Central memory CD8-positive, alpha-beta T cell (primary cell): Measurements from ENCODE around the gene OR6M1.

ENCODE experiments used
- ATAC-seq: fragments of 150-1000 bp; cut with Tn5 transposase; replicated peaks from 2 replicates; pipeline ENCODE4 v1.10.0; 2022; ENCODE audit warnings: mild to moderate bottlenecking, moderate FRiP score, moderate number of reproducible peaks; ENCODE audit not compliant: poor library complexity, severe bottlenecking; ENCODE audit errors: extremely low read depth
- DNase-seq, 2 donors: peaks; one replicate each; pipeline ENCODE4 v3.0.0; 2021; ENCODE audit warnings: low spot score in 2 of 2
- H3K27ac Mint-ChIP-seq: one replicate; pipeline ENCODE4 v1.8.0; 2022; ENCODE audit warnings: low read depth, mild to moderate bottlenecking, moderate library complexity, mixed read lengths
- H3K27me3 Mint-ChIP-seq: one replicate; pipeline ENCODE4 v1.8.0; 2022; ENCODE audit warnings: mixed read lengths
- H3K36me3 Mint-ChIP-seq: one replicate; pipeline ENCODE4 v1.8.0; 2022; ENCODE audit warnings: mild to moderate bottlenecking, moderate library complexity, mixed read lengths; ENCODE audit not compliant: insufficient read depth
- H3K4me1 Mint-ChIP-seq: one replicate; pipeline ENCODE4 v1.8.0; 2022; ENCODE audit warnings: mixed read lengths
- H3K4me3 Mint-ChIP-seq: one replicate; pipeline ENCODE4 v1.8.0; 2022; ENCODE audit warnings: mild to moderate bottlenecking, moderate library complexity, mixed read lengths
- H3K9me3 Mint-ChIP-seq: one replicate; pipeline ENCODE4 v1.8.0; 2022; ENCODE audit warnings: mixed read lengths

OR6M1 gene

GRCh38 chr11:123800036-123800435 is 6.1 kb downstream of the OR6M1 start:
- Mint-ChIP-seq H3K27ac (no peak overlapping the region), H3K27me3 (peaks cover 9% of the 10 kb centered on the region), H3K36me3 (no peaks in the 10 kb centered on the region), H3K4me3 (no peak overlapping the region), H3K9me3 (no peaks in the 10 kb centered on the region), H3K4me1 (no peaks in the 10 kb centered on the region)
- ATAC-seq (no peak), DNase-seq (no peak)

DNA sequence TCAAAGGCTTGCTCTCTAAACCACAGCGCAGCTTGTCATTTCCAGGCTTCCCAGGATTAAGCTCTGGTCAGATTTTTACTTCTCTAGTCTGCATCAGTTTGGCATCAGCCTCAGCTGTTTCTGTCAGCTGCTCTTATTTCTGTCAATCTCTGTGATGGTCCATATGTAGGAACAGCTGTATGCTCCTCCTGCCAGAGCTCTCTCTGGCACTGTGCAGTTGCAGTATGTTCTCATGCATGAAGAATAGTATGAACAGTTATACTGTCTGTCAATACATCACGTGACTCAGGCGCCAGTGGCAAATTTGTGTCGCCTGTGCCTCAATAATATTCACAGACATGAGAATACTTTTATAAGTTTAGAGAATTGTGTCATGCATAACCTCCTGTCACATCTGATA is 6.7 kb downstream of the OR6M1 start:
- DNase-seq (no peak), ATAC-seq (no peak)
- H3K36me3 Mint-ChIP-seq, result no peaks in the 10 kb centered on the region
- peaks cover 15% of the 10 kb centered on the region for H3K27me3 Mint-ChIP-seq
- no peaks in the 10 kb centered on the region for H3K9me3 Mint-ChIP-seq
- H3K4me3 Mint-ChIP-seq, result no peak overlapping the region
- no peaks in the 10 kb centered on the region for H3K4me1 Mint-ChIP-seq
- H3K27ac Mint-ChIP-seq, result no peak overlapping the region

DNA sequence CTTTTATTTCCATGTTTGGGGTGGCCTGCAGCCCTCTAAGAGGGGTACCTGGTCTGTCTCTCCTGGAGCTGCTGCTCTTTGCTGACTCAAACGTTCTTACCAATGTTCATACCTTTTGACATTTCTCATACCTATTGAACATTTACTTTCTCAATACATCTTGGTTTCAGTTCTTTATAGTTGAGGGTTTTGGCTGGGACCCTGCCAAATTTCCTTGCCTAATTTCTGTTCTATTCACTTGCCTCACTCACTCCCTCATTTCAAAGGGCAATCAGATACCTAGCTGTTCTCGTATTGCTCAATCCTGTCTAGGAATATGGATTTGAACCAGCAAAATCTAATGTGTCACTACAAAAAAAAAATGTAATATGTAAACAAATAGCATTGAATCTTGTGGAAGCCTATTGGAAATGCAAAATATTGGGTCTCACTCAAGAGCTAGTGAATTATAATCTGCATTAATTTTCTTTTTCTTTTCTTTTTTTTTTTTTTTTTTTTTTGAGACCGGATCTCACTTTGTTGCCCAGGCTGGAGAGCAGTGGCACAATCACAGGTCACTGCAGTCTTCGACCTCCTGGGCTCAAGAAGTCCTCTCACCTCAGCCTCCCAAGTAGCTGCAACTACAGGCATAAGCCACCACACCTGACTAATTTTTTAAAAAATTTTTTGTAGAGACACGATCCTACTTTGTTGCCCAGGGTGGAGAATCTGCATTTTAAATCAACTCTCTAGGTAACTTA is 7.5 kb downstream of the OR6M1 start:
- Mint-ChIP-seq H3K27ac (no peak overlapping the region), H3K27me3 (peaks cover 23% of the 10 kb centered on the region), H3K4me1 (no peaks in the 10 kb centered on the region), H3K4me3 (no peak overlapping the region), H3K9me3 (no peaks in the 10 kb centered on the region), H3K36me3 (no peaks in the 10 kb centered on the region)
- no peak for DNase-seq
- ATAC-seq, result no peak

DNA sequence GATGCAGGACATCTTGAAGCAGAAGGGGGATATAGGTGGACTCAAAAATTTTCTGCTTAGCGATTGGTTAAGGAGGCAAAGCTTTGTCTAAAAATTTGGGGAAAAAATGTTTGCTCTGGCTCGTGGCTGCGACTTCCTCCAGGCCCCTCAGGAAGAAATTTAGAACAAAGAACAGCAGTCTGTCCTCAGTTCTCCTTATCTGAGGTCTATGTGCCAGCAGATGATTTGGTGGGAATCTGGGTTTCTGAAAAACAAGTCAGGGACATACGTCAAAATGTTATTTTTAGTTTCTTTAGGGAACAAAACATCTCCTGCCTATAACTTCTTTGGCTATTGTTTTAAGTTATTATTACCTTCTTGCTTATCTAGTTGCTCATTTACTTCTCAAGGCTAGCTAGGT is 8.1 kb downstream of the OR6M1 start:
- Mint-ChIP-seq H3K9me3 (no peaks in the 10 kb centered on the region), H3K36me3 (no peaks in the 10 kb centered on the region), H3K27me3 (peaks cover 29% of the 10 kb centered on the region), H3K4me3 (no peak overlapping the region), H3K4me1 (no peaks in the 10 kb centered on the region), H3K27ac (no peak overlapping the region)
- ATAC-seq (no peak), DNase-seq (no peak)

DNA sequence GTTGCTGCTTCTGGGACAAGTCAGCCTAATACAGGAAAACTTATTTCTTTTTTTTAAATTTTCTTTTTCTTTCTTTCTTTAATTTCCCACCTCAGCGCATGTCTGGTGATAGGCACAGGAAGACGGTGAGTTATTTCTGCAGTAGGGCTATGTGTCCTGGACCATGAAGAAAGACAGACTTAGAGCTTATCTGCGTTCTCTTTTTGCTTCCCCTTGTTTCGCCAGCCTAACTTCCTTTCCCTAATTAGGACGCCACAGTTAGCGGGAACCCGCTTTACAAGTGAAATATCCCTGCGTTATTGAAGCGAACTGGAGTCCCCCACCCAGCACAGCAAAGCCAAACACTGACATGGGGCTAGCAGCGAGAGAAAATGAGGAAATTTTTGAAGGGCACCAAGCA is 8.6 kb downstream of the OR6M1 start:
- no peaks in the 10 kb centered on the region for H3K4me1 Mint-ChIP-seq
- DNase-seq (no peak), ATAC-seq (no peak)
- no peak overlapping the region for H3K27ac Mint-ChIP-seq
- H3K9me3 Mint-ChIP-seq, result no peaks in the 10 kb centered on the region
- peaks cover 31% of the 10 kb centered on the region for H3K27me3 Mint-ChIP-seq
- H3K4me3 Mint-ChIP-seq, result no peak overlapping the region
- H3K36me3 Mint-ChIP-seq, result no peaks in the 10 kb centered on the region

GRCh38 chr11:123797114-123797513 is 9.0 kb downstream of the OR6M1 start:
- no peaks in the 10 kb centered on the region for H3K4me1 Mint-ChIP-seq
- H3K27me3 Mint-ChIP-seq, result peaks cover 31% of the 10 kb centered on the region
- DNase-seq (no peak), ATAC-seq (no peak)
- no peak overlapping the region for H3K27ac Mint-ChIP-seq
- H3K36me3 Mint-ChIP-seq, result no peaks in the 10 kb centered on the region
- H3K4me3 Mint-ChIP-seq, result no peak overlapping the region
- no peaks in the 10 kb centered on the region for H3K9me3 Mint-ChIP-seq

DNA sequence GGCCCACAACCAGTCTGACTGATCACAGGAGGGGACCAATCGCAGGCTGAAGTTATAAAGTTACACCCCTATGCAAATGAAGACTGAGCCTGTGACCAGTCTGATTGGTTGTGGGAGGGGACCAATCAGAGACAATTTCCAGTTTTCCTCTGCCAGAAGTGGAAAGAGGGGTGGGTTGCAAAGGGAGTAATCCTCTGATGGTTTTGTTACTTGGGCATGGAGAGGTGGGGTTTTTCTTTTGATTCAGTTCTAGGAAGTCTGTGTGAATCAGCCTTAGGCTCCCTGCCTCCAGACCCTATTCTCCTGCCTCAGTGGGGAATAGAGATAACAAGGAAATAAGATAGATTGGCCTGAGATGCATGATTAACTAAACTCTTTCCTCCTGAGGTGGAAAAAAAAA is 9.9 kb downstream of the OR6M1 start:
- no peaks in the 10 kb centered on the region for H3K4me1 Mint-ChIP-seq
- no peaks in the 10 kb centered on the region for H3K36me3 Mint-ChIP-seq
- no peaks in the 10 kb centered on the region for H3K9me3 Mint-ChIP-seq
- no peak for DNase-seq
- H3K4me3 Mint-ChIP-seq, result no peak overlapping the region
- no peak overlapping the region for H3K27ac Mint-ChIP-seq
- no peak for ATAC-seq
- peaks cover 31% of the 10 kb centered on the region for H3K27me3 Mint-ChIP-seq

GRCh38 chr11:123783536-123783935 is 22.6 kb downstream of the OR6M1 start:
- H3K4me3 Mint-ChIP-seq, result no peak overlapping the region
- no peak overlapping the region for H3K27ac Mint-ChIP-seq
- no peaks in the 10 kb centered on the region for H3K36me3 Mint-ChIP-seq
- no peaks in the 10 kb centered on the region for H3K9me3 Mint-ChIP-seq
- H3K27me3 Mint-ChIP-seq, result peaks cover 59% of the 10 kb centered on the region
- no peaks in the 10 kb centered on the region for H3K4me1 Mint-ChIP-seq
- ATAC-seq (no peak), DNase-seq (no peak)

- Mint-ChIP-seq H3K36me3 (no peaks in the 10 kb centered on the region), H3K4me3 (no peak overlapping the region), H3K4me1 (no peaks in the 10 kb centered on the region), H3K27me3 (peaks cover 41% of the 10 kb centered on the region), H3K9me3 (no peaks in the 10 kb centered on the region), H3K27ac (no peak overlapping the region)
- no peak for ATAC-seq
- DNase-seq, result no peak
These were observed 27.6 kb downstream of the OR6M1 start for GRCh38 chr11:123778511-123778910.

DNA sequence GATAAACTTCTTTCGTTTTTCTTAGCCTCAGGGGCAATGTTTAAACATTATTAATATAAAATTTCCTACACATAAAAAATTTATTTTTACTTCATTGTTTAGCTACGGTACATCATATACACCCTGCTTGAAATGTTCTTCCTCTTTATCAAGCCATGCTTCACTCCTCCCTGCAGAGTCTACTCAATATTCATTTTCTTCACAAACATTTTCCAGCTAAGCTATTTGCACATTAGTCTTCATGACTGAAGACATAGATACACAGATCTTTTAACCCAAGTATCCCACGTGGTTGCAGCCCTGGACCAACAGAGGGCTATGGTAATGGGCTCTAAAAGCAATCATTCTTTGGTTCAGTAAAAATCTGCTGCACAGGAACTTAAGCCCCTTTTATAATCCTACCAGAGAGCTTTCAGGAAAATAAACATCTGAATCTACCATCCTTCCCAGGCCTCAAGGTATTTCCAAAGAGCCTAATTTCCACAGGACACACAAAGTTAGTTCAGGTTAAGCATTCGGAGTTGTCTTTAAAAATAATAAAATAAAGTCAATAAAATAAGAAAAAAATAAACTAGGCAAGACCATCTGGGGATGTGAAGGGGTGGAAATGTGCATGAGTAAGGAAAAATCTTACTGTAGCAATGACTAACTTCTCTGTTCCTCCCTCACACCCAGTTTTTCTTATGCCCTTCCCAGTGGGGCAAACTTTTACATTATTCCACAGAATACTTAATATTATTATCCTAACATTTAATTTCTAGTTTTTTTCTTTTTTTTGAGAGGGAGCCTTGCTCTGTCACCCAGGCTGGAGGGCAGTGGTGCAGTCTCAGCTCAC is 30.2 kb downstream of the OR6M1 start:
- DNase-seq (no peak), ATAC-seq (no peak)
- Mint-ChIP-seq H3K27me3 (peaks cover 26% of the 10 kb centered on the region), H3K4me3 (no peak overlapping the region), H3K27ac (no peak overlapping the region), H3K9me3 (no peaks in the 10 kb centered on the region), H3K4me1 (no peaks in the 10 kb centered on the region), H3K36me3 (no peaks in the 10 kb centered on the region)

GRCh38 chr11:123775289-123775688 is 30.9 kb downstream of the OR6M1 start:
- Mint-ChIP-seq H3K4me3 (no peak overlapping the region), H3K4me1 (no peaks in the 10 kb centered on the region), H3K9me3 (no peaks in the 10 kb centered on the region), H3K27ac (no peak overlapping the region), H3K27me3 (peaks cover 30% of the 10 kb centered on the region), H3K36me3 (no peaks in the 10 kb centered on the region)
- ATAC-seq (no peak), DNase-seq (no peak)

GRCh38 chr11:123773959-123774358 is 32.2 kb downstream of the OR6M1 start:
- Mint-ChIP-seq H3K4me1 (no peaks in the 10 kb centered on the region), H3K27me3 (peaks cover 29% of the 10 kb centered on the region), H3K4me3 (no peak overlapping the region), H3K36me3 (no peaks in the 10 kb centered on the region), H3K27ac (no peak overlapping the region), H3K9me3 (no peaks in the 10 kb centered on the region)
- ATAC-seq (no peak), DNase-seq (no peak)

DNA sequence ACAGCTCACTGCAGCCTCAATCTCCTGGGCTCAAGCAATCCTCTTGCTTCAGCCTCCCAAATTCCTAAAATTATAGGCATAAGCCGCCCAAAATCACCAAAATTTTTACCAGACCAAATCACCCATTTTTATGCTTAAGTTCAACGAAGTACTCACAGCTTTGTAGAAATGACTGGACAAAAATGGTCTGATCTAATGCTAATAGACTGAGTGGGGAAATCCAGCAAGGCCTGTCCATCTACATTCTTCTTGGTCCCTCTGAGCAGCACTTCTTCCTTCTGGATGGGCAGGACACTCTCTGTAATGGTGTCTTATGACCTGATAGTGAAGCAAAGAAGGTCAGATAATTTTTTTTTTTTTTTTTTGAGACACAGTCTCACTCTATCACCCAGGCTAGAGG is 33.1 kb downstream of the OR6M1 start:
- no peak for ATAC-seq
- H3K27ac Mint-ChIP-seq, result no peak overlapping the region
- H3K4me1 Mint-ChIP-seq, result no peaks in the 10 kb centered on the region
- peaks cover 29% of the 10 kb centered on the region for H3K27me3 Mint-ChIP-seq
- no peak for DNase-seq
- no peaks in the 10 kb centered on the region for H3K9me3 Mint-ChIP-seq
- no peaks in the 10 kb centered on the region for H3K36me3 Mint-ChIP-seq
- no peak overlapping the region for H3K4me3 Mint-ChIP-seq
